ENCODE measurements around the gene ATP8A2. TPM values are rescaled to one million over a fixed set of nuclear protein-coding genes. Genes with fewer than 3 reads are reported as not detected.

ATP8A2 gene
- total and polyA plus RNA-seq, 2 of the 8 experiments (the other 6 are each of a cell fraction or from before 2014, with no cell fraction given), result 2.4 to 8.3 TPM

DNA sequence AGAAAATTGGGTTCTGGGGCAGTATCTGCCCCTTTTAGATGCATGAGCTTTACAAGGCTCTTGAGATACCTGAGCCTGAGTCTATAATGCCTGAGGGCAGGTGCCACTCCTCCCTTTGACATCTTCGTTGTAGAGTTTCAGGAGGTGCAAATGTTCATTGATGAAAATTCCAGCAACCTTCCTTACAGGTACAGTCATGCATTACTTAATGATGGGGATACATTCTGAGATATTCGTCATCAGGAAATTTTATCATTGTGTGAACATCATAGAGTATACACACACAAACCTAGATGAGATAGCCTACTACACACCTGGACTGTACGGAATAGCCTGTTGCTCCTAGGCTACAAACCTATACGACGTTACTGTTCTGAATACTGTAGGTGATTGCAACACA lies 370.0 kb downstream of the ATP8A2 start (continued):
- TF ChIP-seq CBX8 (IDR thresholded peaks at IDR 0.05; ENCODE audit: borderline replicate concordance, low read depth, low read length), result no peak
- no peak for TF ChIP-seq NANOG (IDR thresholded peaks at IDR 0.05; ENCODE audit: insufficient read depth, low read depth, low read length, poor library complexity, severe bottlenecking)
- no peak for TF ChIP-seq PHF8 (conservative IDR thresholded peaks at IDR 0.05; ENCODE audit: low read depth, low read length)
- no peak for TF ChIP-seq SP1 (IDR thresholded peaks at IDR 0.05; ENCODE audit: low read depth, low read length)
- TF ChIP-seq TBP (IDR thresholded peaks at IDR 0.05; ENCODE audit: low read depth, low read length), result no peak
- TF ChIP-seq EP300 (IDR thresholded peaks at IDR 0.05; ENCODE audit: borderline replicate concordance in 1 of 2, low read depth in 2 of 2, low read length in 2 of 2), result no peak
- TF ChIP-seq SRF (IDR thresholded peaks at IDR 0.05; ENCODE audit: low read depth, low read length), result no peak

Data from H1 (cell line).